ENCODE data around the gene NUDT21.

- TF ChIP-seq CTCF (IDR thresholded peaks at IDR 0.05) = no peak
- no peak for TF ChIP-seq ZFX (IDR thresholded peaks at IDR 0.05; ENCODE audit: borderline replicate concordance)
These were observed 14.9 kb downstream of the NUDT21 start for GRCh38 chr16:56436258-56436657.
